Measurements from ENCODE around the gene KIFBP.
"Not testable (repeated sequence)": the region's sequence is repeated elsewhere in the genome, so short reads cannot be mapped to it uniquely, and the experiment has no call there.

KIFBP gene

GRCh38 chr10:69004821-69005220 is 16.2 kb downstream of the KIFBP start:
- DNase-seq = peak; percentile 18

- DNase-seq = no peak
These were observed 17.3 kb downstream of the KIFBP start for GRCh38 chr10:69005704-69006485.

- DNase-seq = no peak
These were observed 18.7 kb downstream of the KIFBP start for GRCh38 chr10:69007260-69007659.

- DNase-seq = no peak
These were observed 20.8 kb downstream of the KIFBP start for GRCh38 chr10:69009360-69009759.

GRCh38 chr10:69010151-69010640 is 21.6 kb downstream of the KIFBP start:
- no peak for DNase-seq

- not testable (repeated sequence) for DNase-seq
These were observed 24.2 kb downstream of the KIFBP start for GRCh38 chr10:69012778-69013177.

- no peak for DNase-seq
These were observed 25.6 kb downstream of the KIFBP start for GRCh38 chr10:69014171-69014570.

- DNase-seq = no peak
These were observed 30.0 kb downstream of the KIFBP start for GRCh38 chr10:69018613-69019012.

GRCh38 chr10:69022611-69023010 is 34.0 kb downstream of the KIFBP start:
- DNase-seq = no peak

GRCh38 chr10:69025370-69025896 is 36.8 kb downstream of the KIFBP start:
- DNase-seq = no peak

- DNase-seq = no peak
These were observed 44.7 kb downstream of the KIFBP start for GRCh38 chr10:69033256-69033655.

GRCh38 chr10:69037489-69037888 is 48.9 kb downstream of the KIFBP start:
- DNase-seq = no peak

GRCh38 chr10:69040904-69041303 is 52.3 kb downstream of the KIFBP start:
- not testable (repeated sequence) for DNase-seq

GRCh38 chr10:69042417-69042816 is 53.8 kb downstream of the KIFBP start:
- no peak for DNase-seq

- no peak for DNase-seq
These were observed 54.2 kb downstream of the KIFBP start for GRCh38 chr10:69042838-69043237.

GRCh38 chr10:69043931-69044531 is 55.4 kb downstream of the KIFBP start:
- DNase-seq = no peak

- peak; percentile 43 for DNase-seq
These were observed 55.9 kb downstream of the KIFBP start for GRCh38 chr10:69044546-69044945.

GRCh38 chr10:69045441-69046300 is 57.1 kb downstream of the KIFBP start:
- peak; percentile 33 for DNase-seq

GRCh38 chr10:69047111-69047832 is 58.7 kb downstream of the KIFBP start:
- no peak for DNase-seq

GRCh38 chr10:69048103-69048502 is 59.5 kb downstream of the KIFBP start:
- no peak for DNase-seq

- DNase-seq = no peak
These were observed 61.0 kb downstream of the KIFBP start for GRCh38 chr10:69049566-69049961.

- DNase-seq = no peak
These were observed 62.7 kb downstream of the KIFBP start for GRCh38 chr10:69051303-69051702.

Measured in KG1 (cell line).